ENCODE measurements around the gene EPB41L3.

- no peak for TF ChIP-seq EZH2 (IDR thresholded peaks at IDR 0.05; ENCODE audit: low read depth, unreplicated experiment)
- no peak for TF ChIP-seq CTCF (conservative IDR thresholded peaks at IDR 0.05; ENCODE audit: low read depth in 2 of 2)
- no peak for TF ChIP-seq POLR2AphosphoS5 (IDR thresholded peaks at IDR 0.05; ENCODE audit: low read depth)
- TF ChIP-seq JUNB (IDR thresholded peaks at IDR 0.05; ENCODE audit: unreplicated experiment), result no peak
- TF ChIP-seq EZH2phosphoT487 (IDR thresholded peaks at IDR 0.05; ENCODE audit: unreplicated experiment), result no peak
- TF ChIP-seq, protein P1, sequence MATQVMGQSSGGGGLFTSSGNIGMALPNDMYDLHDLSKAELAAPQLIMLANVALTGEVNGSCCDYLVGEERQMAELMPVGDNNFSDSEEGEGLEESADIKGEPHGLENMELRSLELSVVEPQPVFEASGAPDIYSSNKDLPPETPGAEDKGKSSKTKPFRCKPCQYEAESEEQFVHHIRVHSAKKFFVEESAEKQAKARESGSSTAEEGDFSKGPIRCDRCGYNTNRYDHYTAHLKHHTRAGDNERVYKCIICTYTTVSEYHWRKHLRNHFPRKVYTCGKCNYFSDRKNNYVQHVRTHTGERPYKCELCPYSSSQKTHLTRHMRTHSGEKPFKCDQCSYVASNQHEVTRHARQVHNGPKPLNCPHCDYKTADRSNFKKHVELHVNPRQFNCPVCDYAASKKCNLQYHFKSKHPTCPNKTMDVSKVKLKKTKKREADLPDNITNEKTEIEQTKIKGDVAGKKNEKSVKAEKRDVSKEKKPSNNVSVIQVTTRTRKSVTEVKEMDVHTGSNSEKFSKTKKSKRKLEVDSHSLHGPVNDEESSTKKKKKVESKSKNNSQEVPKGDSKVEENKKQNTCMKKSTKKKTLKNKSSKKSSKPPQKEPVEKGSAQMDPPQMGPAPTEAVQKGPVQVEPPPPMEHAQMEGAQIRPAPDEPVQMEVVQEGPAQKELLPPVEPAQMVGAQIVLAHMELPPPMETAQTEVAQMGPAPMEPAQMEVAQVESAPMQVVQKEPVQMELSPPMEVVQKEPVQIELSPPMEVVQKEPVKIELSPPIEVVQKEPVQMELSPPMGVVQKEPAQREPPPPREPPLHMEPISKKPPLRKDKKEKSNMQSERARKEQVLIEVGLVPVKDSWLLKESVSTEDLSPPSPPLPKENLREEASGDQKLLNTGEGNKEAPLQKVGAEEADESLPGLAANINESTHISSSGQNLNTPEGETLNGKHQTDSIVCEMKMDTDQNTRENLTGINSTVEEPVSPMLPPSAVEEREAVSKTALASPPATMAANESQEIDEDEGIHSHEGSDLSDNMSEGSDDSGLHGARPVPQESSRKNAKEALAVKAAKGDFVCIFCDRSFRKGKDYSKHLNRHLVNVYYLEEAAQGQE (IDR thresholded peaks at IDR 0.05; ENCODE audit: unreplicated experiment), result no peak
- no peak for TF ChIP-seq ETS1 (IDR thresholded peaks at IDR 0.05)
- no peak for TF ChIP-seq STAT1 (IDR thresholded peaks at IDR 0.05; ENCODE audit: unreplicated experiment)
- TF ChIP-seq ZNF114 (CRISPR knock-in tag; IDR thresholded peaks at IDR 0.05), result no peak
- TF ChIP-seq, protein P2, sequence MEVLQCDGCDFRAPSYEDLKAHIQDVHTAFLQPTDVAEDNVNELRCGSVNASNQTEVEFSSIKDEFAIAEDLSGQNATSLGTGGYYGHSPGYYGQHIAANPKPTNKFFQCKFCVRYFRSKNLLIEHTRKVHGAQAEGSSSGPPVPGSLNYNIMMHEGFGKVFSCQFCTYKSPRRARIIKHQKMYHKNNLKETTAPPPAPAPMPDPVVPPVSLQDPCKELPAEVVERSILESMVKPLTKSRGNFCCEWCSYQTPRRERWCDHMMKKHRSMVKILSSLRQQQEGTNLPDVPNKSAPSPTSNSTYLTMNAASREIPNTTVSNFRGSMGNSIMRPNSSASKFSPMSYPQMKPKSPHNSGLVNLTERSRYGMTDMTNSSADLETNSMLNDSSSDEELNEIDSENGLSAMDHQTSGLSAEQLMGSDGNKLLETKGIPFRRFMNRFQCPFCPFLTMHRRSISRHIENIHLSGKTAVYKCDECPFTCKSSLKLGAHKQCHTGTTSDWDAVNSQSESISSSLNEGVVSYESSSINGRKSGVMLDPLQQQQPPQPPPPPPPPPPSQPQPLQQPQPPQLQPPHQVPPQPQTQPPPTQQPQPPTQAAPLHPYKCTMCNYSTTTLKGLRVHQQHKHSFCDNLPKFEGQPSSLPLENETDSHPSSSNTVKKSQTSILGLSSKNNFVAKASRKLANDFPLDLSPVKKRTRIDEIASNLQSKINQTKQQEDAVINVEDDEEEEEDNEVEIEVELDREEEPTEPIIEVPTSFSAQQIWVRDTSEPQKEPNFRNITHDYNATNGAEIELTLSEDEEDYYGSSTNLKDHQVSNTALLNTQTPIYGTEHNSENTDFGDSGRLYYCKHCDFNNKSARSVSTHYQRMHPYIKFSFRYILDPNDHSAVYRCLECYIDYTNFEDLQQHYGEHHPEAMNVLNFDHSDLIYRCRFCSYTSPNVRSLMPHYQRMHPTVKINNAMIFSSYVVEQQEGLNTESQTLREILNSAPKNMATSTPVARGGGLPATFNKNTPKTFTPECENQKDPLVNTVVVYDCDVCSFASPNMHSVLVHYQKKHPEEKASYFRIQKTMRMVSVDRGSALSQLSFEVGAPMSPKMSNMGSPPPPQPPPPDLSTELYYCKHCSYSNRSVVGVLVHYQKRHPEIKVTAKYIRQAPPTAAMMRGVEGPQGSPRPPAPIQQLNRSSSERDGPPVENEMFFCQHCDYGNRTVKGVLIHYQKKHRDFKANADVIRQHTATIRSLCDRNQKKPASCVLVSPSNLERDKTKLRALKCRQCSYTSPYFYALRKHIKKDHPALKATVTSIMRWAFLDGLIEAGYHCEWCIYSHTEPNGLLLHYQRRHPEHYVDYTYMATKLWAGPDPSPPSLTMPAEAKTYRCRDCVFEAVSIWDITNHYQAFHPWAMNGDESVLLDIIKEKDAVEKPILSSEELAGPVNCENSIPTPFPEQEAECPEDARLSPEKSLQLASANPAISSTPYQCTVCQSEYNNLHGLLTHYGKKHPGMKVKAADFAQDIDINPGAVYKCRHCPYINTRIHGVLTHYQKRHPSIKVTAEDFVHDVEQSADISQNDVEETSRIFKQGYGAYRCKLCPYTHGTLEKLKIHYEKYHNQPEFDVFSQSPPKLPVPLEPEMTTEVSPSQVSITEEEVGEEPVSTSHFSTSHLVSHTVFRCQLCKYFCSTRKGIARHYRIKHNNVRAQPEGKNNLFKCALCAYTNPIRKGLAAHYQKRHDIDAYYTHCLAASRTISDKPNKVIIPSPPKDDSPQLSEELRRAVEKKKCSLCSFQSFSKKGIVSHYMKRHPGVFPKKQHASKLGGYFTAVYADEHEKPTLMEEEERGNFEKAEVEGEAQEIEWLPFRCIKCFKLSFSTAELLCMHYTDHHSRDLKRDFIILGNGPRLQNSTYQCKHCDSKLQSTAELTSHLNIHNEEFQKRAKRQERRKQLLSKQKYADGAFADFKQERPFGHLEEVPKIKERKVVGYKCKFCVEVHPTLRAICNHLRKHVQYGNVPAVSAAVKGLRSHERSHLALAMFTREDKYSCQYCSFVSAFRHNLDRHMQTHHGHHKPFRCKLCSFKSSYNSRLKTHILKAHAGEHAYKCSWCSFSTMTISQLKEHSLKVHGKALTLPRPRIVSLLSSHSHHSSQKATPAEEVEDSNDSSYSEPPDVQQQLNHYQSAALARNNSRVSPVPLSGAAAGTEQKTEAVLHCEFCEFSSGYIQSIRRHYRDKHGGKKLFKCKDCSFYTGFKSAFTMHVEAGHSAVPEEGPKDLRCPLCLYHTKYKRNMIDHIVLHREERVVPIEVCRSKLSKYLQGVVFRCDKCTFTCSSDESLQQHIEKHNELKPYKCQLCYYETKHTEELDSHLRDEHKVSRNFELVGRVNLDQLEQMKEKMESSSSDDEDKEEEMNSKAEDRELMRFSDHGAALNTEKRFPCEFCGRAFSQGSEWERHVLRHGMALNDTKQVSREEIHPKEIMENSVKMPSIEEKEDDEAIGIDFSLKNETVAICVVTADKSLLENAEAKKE (CRISPR knock-in tag; IDR thresholded peaks at IDR 0.05), result no peak
Measured at GRCh38 chr18:5421981-5422380, 121.8 kb downstream of the EPB41L3 start.
